ENCODE results near the gene LEFTY2.
"Not testable (repeated sequence)": the region's sequence is repeated elsewhere in the genome, so short reads cannot be mapped to it uniquely, and the experiment has no call there.

- TF ChIP-seq CTCF (IDR thresholded peaks at IDR 0.05; ENCODE audit: insufficient read depth, low read length); POLR2AphosphoS5 (IDR thresholded peaks at IDR 0.05; ENCODE audit: low read depth); REST (IDR thresholded peaks at IDR 0.05; ENCODE audit: insufficient replicate concordance, low read depth); GABPA (IDR thresholded peaks at IDR 0.05; ENCODE audit: low read depth); SPI1 (IDR thresholded peaks at IDR 0.05; ENCODE audit: borderline replicate concordance, low read depth): not testable (repeated sequence)
Measured at GRCh38 chr1:225939939-225940310, 1.1 kb downstream of the LEFTY2 start.
